Stimulated activated CD8-positive, alpha-beta memory T cell treated with anti-CD3 and anti-CD28 coated beads, Interleukin-7, amount 100 ng/mL, for 24 hours (primary cell): Measurements from ENCODE around the gene EPS15.
"Not testable (repeated sequence)": the region's sequence is repeated elsewhere in the genome, so short reads cannot be mapped to it uniquely, and the experiment has no call there.

Experiments
- DNase-seq: peaks from one replicate; pipeline ENCODE4 v3.0.0-alpha.2; 2020; ENCODE audit warnings: low read depth

EPS15 gene

DNA sequence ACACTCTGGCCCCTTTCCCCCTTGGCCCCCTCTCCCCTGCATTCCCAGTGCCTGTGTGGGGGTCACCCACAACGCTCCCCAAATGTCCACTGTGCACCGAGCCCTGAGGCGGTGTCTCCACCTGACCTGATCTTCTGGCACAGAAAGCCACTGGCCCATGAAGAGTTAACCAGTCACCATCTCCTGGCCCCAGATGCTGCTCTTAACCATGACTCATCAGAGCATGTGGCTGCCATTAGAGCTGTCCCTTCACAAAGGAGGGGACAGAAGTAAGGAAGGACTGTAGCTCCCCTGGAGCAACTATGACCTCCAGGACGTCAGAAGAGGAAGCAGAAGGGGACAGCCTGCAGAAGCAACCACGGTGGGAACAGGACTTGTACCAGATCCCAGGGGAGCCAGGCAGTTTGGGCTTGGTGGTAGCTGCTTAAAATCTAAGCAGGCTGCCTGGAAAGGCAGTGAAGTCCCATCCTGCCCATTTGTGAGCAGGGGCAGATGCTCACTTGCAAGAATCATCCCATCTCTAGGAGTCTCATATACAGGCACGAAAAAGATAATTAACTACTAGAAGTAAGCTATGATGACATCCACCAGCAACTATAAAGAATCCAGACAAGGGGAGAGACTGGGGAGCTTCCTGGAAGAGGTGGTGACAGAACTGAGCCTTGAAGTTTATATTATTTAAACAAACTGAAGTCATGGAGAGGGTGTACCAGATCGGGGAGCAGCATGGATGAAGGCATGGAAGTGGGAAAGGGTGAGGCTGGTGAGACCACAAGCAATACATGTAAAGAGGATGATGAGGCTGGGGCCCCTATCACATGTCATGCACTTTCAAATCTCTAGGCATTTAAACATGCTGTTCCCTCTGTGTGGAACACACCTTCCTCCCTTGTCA is 187.6 kb downstream of the EPS15 start:
- DNase-seq: no peak

DNA sequence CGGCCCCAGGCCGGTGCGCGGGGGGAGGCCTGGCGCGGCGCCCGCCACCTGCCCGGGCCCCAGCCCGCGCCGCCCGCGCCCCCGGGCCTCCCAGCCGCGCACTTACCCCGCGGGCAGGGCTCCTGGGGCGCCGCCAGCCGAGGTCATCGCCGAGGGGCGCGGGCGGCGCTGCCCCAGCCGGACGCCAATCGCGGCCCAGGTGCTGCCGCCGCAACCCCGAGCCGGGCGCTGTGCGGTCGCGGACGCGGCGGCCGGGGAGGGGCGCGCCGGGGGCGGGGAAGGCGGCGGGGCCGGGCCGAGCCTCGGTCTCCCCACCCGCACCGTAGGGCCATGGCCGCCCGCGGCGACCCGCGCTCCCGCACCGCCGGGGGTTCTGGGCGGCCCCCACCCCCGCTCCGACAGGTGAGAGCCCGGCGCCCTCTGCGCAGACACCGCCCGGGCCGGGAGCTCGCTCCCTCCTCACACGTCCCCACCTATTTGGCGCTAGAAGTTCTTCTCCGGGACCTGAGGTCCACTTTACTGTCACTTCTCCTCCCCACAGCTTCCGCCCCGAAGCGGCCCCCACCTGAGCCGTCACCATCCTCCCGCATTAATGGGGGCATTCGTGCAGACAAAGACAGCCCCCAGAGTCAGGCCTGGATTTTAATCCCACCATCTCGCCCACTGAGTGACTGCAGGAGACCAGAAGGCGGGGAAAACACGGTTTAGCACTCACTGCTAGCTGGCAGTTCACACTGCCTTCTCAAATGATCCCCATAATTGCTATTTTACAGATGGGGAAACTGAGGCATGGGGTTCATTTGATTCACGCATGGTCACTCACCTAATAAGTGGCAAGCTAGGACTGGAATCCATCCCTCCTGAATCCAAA is 188.5 kb downstream of the EPS15 start, which contains the start of gene TTC39A:
TTC39A (minus strand) TSS at position 232 of the 871 bp plus-strand sequence; CDS start at position 147, 85 bp downstream.
- DNase-seq: no peak

GRCh38 chr1:51329443-51330325 is 189.4 kb downstream of the EPS15 start:
- no peak for DNase-seq

GRCh38 chr1:51328926-51329325 is 190.1 kb downstream of the EPS15 start:
- no peak for DNase-seq

DNA sequence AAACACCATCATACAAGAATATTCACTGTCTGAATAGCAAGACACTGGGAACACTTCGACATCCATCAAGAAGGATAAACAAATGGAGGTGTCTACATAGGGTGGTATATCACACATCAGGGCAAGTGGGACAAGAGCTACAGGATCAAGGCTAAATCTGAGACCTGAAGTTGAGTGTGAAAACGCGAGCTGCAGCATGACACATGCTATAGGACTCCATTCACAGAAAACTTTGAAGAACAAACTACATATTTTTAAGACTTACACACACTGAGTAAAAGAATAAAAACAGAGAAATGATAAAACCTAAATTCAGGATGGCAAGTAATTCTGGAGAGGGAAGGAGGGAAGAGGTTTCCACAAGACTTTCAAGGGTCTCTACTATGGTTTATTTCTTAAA is 190.8 kb downstream of the EPS15 start:
- DNase-seq: no peak

DNA sequence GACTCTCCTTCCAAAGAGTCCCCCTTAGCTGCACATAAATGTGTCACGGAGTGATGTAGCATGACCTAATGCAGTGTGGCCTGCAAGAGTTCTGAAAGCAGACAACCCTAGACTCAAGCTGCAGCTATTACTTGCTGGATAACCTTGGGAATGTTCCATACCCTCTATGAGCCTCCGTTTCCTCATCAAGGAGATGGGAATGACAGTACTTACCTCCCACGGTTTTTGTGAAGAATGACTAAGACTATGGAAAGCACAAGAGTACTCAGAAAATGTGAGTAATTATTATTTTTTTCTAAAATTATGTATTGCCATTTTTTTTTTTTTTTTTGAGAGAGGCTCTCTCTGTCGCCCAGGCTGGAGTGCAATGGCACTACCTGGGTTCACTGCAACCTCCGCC is 191.7 kb downstream of the EPS15 start:
- DNase-seq: no peak

- no peak for DNase-seq
Observed at GRCh38 chr1:51326839-51327238, 192.2 kb downstream of the EPS15 start.

DNA sequence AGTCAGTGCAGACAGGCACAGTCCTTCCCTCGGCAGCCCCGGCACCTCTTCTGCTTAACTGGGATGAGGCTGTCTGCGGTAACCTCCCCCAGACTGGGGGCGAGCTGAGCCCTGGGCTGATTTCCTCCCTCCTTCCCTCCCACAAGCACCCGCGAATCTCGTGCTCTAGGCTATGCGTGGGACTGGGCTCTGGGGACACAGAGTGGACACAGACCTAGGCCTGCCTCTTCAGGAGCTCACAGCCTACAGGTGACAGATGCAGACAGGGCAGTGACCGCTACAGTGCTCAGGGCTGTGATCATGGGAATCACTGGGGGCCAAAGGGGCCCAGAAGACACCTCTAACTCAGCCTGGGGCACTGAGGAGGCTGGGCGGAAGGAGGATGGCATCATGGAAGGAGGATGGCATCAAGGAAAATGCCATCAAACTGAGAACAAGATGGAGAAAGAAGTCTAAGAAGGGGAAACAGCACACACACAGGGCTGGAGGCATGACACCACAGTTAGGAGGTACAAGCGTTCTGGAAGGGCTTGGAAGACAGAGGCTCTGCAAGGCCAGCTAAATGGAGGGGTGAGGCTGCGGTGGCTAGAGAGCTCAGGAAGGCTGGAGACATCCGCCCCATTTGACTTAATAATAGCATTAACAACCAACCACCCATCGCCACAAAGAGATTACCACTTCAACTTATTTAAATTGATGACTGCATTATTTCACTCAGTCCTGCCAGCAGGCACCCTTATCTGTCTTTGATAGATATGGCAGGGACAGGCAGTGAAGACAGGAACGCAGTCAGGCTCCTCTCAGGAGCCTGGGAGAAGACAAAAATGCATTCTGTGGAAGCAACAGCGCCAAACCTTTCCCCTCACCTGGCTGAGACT is 192.9 kb downstream of the EPS15 start:
- DNase-seq: no peak

DNA sequence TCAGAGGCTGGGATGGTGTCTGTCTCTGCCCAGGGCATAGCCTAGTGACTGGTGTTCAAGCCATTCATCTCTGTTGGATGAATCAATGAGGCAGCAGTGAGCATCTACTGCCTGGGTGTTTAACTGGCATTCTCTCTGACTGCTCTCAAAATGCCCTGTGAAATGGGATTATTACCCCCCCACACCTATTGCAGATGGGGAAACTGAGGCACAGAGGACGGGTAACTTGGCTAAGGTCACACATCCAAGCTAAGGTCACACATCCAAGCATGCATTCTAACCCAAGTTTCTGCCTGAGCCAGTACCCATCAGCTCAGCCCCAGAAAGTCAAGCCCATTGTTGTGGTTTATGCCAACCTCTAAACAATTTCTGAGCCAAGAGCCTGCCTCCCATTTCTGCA is 193.7 kb downstream of the EPS15 start:
- no peak for DNase-seq

DNA sequence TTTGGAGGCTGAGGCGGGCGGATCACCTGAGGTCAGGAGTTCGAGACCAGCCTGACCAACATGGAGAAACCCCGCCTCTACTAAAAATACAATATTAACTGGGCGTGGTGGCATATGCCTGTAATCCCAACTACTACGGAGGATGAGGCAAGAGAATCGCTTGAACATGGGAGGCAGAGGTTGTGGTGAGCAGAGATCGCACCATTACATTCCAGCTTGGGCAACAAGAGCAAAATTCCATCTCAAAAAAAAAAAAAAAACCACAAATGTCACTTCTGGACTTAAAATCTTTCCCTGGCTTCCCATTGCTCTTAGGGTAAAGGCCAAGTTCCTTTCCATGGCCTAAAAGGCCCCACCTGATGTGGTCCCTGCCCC is 194.1 kb downstream of the EPS15 start:
- DNase-seq: not testable (repeated sequence)

DNA sequence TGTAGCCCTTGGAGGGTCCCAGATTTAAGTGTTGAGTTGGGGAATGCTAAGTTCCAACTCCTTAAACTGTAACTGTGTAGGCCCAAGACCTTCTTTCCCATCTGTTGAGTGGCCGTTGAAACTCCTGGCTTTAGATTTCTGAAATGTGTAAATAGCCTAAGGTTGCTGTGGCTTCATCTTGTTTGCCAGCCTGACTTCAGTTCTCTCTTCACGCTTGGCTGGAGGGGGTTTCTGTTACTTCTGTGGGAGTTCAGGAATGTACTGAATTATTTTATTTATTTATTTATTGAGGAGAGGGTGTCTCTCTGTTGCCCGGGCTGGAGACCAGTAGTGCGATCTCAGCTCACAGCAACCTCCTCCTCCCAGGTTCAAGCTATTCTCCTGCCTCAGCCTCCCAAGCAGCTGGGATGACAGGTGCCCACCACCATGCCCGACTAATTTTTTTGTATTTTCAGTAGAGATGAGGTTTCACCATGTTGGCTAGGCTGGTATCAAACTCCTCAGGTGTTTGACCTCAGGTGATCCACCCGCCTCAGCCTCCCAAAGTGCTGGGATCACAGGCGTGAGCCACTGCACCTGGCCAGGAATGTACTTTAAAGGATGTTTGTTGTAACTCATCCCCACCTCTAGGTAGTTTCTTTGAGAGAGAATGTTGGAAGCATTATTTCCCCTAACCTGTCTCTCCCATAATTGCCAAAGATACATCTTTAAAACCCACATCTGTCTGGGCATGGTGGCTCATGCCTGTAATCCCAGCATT is 194.6 kb downstream of the EPS15 start:
- no peak for DNase-seq

DNA sequence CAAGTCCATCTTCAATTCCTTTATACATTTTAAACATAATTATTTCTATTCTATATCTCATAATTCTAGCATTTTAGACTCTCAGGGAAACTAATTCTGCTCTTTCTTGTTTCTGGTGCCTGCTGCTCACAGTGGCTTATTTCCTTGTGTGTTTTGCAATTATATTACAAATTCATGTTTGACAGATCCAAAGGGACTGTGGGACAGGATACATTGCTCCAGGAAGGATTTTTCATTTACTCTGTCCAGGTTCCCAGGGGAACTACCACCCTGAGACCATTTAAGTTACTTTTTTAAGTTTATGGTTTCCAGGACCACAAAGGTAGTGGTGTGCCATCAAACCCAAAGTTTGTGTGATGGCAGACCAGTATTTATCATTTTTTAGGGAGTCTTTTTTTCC is 195.3 kb downstream of the EPS15 start:
- no peak for DNase-seq

GRCh38 chr1:51322417-51323101 is 196.5 kb downstream of the EPS15 start:
- DNase-seq: no peak

- DNase-seq: no peak
Observed at GRCh38 chr1:51321924-51322280, 197.2 kb downstream of the EPS15 start.

GRCh38 chr1:51320967-51321923 is 197.8 kb downstream of the EPS15 start:
- DNase-seq: no peak

GRCh38 chr1:51317798-51318197 is 201.3 kb downstream of the EPS15 start:
- no peak for DNase-seq

GRCh38 chr1:51316846-51317120 is 202.3 kb downstream of the EPS15 start:
- DNase-seq: no peak

GRCh38 chr1:51316113-51316845 is 202.8 kb downstream of the EPS15 start:
- DNase-seq: no peak
